ENCODE data around the gene ART5. TPM values are rescaled to one million over a fixed set of nuclear protein-coding genes. Genes with fewer than 3 reads are reported as not detected.

ART5 gene
- total RNA-seq, 2 experiments from 2014 or later, result not detected

Small RNAs within 50 kb of the gene (small RNA-seq; reads per million reads assigned to genes)
- not detected for gene RF00019

Other genes with a start within 250 kb of the ART5 start
- gene ART1, start 3.1 kb upstream of the ART5 start, total RNA-seq (2014; rRNA removed; shearing (Covaris generic)), result not detected in 2 replicates
- not detected in 2 replicates for gene ART1, start 3.1 kb upstream of the ART5 start, total RNA-seq (2022)
- 0.82 and 2.6 TPM in 2 replicates for gene CHRNA10, start 29.4 kb upstream of the ART5 start, total RNA-seq (2014; rRNA removed; shearing (Covaris generic))
- 1.8 and 3.3 TPM in 2 replicates for gene CHRNA10, start 29.4 kb upstream of the ART5 start, total RNA-seq (2022)
- 83.9 and 102 TPM in 2 replicates for gene NUP98, start 155.6 kb upstream of the ART5 start, total RNA-seq (2014; rRNA removed; shearing (Covaris generic))
- gene NUP98, start 155.6 kb upstream of the ART5 start, total RNA-seq (2022), result 112 and 115 TPM in 2 replicates
- gene PGAP2, start 166.6 kb upstream of the ART5 start, total RNA-seq (2014; rRNA removed; shearing (Covaris generic)), result 15.1 and 23.9 TPM in 2 replicates
- 44.0 and 47.9 TPM in 2 replicates for gene PGAP2, start 166.6 kb upstream of the ART5 start, total RNA-seq (2022)
- 20.9 and 26.2 TPM in 2 replicates for gene RHOG, start 199.0 kb upstream of the ART5 start, total RNA-seq (2014; rRNA removed; shearing (Covaris generic))
- 54.8 and 57.8 TPM in 2 replicates for gene RHOG, start 199.0 kb upstream of the ART5 start, total RNA-seq (2022)
- gene STIM1, start 213.7 kb upstream of the ART5 start, total RNA-seq (2014; rRNA removed; shearing (Covaris generic)), result 20.9 and 21.0 TPM in 2 replicates
- 49.1 and 55.4 TPM in 2 replicates for gene STIM1, start 213.7 kb upstream of the ART5 start, total RNA-seq (2022)

Data from OCI-LY7 (cell line).